ENCODE measurements around the gene METTL26. TPM values are rescaled to one million over a fixed set of nuclear protein-coding genes. Genes with fewer than 3 reads are reported as not detected.

The METTL26 gene
- total and polyA plus RNA-seq, 9 of the 15 experiments (the other 6 are each of a cell fraction or from before 2014, with no cell fraction given), result 7.3 to 262 (median 80.9) TPM

GRCh38 chr16:627454-628239 is 8.5 kb downstream of the METTL26 start (continued):
- TF ChIP-seq E2F6 (IDR thresholded peaks at IDR 0.05; ENCODE audit: borderline replicate concordance in 1 of 2, extremely low read depth in 1 of 2, insufficient read depth in 1 of 2, insufficient read length in 1 of 2, low read depth in 1 of 2, low read length in 1 of 2, poor library complexity in 1 of 2, severe bottlenecking in 1 of 2) (peak in 1 of 2 experiments; percentile 53), MYBL2 (IDR thresholded peaks at IDR 0.05; ENCODE audit: low read depth) (no peak), MYBL2 (CRISPR knock-in tag; IDR thresholded peaks at IDR 0.05; ENCODE audit: borderline replicate concordance) (no peak), VEZF1 (CRISPR knock-in tag; IDR thresholded peaks at IDR 0.05) (peak; percentile 49), FIP1L1 (IDR thresholded peaks at IDR 0.05; ENCODE audit: low read depth, low read length, poor library complexity, severe bottlenecking) (peak; percentile 34), MAX (CRISPR knock-in tag; IDR thresholded peaks at IDR 0.05) (peak; percentile 53), TRIM28 (IDR thresholded peaks at IDR 0.05) (no peak), PCBP1 (IDR thresholded peaks at IDR 0.05; ENCODE audit: low read depth, low read length, poor library complexity, severe bottlenecking) (peak; percentile 37), KLF1 (tag; IDR thresholded peaks at IDR 0.05) (peak; percentile 26; the same call in 1 of the 2 replicates), L3MBTL2 (IDR thresholded peaks at IDR 0.05) (0 out of 2 replicates have a peak, but pooled peaks have one; percentile 15), ZNF740 (CRISPR knock-in tag; IDR thresholded peaks at IDR 0.05) (0 out of 2 replicates have a peak, but pooled peaks have one; percentile 53), ZNF740 (tag; IDR thresholded peaks at IDR 0.05) (no peak), EZH2 (IDR thresholded peaks at IDR 0.05; ENCODE audit: borderline replicate concordance, low read depth, low read length) (no peak), HSF4 (CRISPR knock-in tag; IDR thresholded peaks at IDR 0.05; ENCODE audit: borderline replicate concordance) (no peak), ZBTB33 (CRISPR knock-in tag; IDR thresholded peaks at IDR 0.05) (peak; percentile 99), MLLT1 (IDR thresholded peaks at IDR 0.05) (peak in 1 of 2 experiments; percentile 91; a peak in 1 of 4 replicates), THRAP3 (IDR thresholded peaks at IDR 0.05; ENCODE audit: borderline replicate concordance) (peak; percentile 90; the same call in 1 of the 2 replicates), MAFG (tag; conservative IDR thresholded peaks at IDR 0.05) (no peak)
